Panc1 (cell line): ENCODE results near the gene IPP.

ENCODE experiments used
- POLR2AphosphoS5 ChIP-seq: IDR thresholded peaks from 2 replicates; pipeline ENCODE4 v1.6.1; 2012; ENCODE audit warnings: mild to moderate bottlenecking, low read depth, low read length, moderate library complexity
- TCF7L2 ChIP-seq: IDR thresholded peaks from 2 replicates; pipeline ENCODE4 v1.6.1; 2011; ENCODE audit warnings: mild to moderate bottlenecking, low read depth, low read length, inconsistent platforms
- TF ChIP-seq, protein P1 (sequence below): fragments of 450-650 bp; IDR thresholded peaks from 2 replicates; pipeline ENCODE4 v1.5.1; 2017; ENCODE audit warnings: mild to moderate bottlenecking

DNA sequence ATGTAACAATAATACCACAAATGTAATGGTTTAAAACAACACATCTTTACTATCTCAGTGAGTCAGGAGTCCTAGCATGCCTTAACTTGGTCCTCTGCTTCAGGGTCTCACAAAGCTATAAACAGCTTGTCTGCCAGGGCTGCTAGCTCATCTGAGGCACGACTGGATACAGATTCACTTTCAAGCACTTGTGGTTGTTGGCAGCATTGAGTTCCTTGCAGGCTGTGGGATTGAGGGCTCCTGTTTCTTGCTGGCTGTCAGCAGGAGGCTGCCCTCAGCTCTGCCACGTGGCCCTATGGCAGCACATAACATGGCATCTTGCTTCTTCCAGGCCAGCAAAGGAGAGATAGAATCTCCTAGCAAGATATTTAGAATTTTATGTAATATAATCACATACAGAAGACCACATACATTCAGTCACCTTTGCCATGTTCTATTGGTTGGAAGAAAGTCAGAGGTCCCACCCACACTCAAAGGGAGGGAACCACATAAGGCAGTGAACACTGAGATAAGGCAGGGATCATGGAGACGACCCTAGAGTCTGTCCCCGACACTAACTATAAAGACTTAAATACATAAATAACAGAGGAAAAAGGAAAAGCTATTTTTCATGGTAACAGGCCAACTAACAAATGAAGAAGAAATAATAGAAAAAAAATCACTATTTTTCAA lies 18.9 kb upstream of the IPP start:
- TF ChIP-seq TCF7L2 (no peak), POLR2AphosphoS5 (no peak)
- TF ChIP-seq, protein P1, sequence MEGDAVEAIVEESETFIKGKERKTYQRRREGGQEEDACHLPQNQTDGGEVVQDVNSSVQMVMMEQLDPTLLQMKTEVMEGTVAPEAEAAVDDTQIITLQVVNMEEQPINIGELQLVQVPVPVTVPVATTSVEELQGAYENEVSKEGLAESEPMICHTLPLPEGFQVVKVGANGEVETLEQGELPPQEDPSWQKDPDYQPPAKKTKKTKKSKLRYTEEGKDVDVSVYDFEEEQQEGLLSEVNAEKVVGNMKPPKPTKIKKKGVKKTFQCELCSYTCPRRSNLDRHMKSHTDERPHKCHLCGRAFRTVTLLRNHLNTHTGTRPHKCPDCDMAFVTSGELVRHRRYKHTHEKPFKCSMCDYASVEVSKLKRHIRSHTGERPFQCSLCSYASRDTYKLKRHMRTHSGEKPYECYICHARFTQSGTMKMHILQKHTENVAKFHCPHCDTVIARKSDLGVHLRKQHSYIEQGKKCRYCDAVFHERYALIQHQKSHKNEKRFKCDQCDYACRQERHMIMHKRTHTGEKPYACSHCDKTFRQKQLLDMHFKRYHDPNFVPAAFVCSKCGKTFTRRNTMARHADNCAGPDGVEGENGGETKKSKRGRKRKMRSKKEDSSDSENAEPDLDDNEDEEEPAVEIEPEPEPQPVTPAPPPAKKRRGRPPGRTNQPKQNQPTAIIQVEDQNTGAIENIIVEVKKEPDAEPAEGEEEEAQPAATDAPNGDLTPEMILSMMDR: no peak
